CD4-positive, alpha-beta T cell (primary cell): Measurements from ENCODE around the gene ESRRB. TPM values are rescaled to one million over a fixed set of nuclear protein-coding genes. Genes with fewer than 3 reads are reported as not detected.

Experiments used
- ATAC-seq: fragments of 200-7000 bp; cut with Tn5 transposase; one replicate; pipeline ENCODE4 v1.10.0; 2022; ENCODE audit warnings: mild to moderate bottlenecking; ENCODE audit not compliant: poor library complexity
- CTCF ChIA-PET: fragments of 350-600 bp; sonication (Branson Sonifier 250); formaldehyde crosslinking; loops from one replicate; lab custom pipeline; 2021; ENCODE audit warnings: antibody characterized with exemption, inconsistent platforms; lab: Charles Lee
- POLR2A ChIA-PET: fragments of 350-600 bp; sonication (Branson Sonifier 250); formaldehyde crosslinking; loops from one replicate; lab custom pipeline; 2021; ENCODE audit warnings: antibody characterized with exemption, inconsistent platforms; lab: Charles Lee
- DNase-seq, 14 experiments: peaks; one replicate each; pipeline ENCODE4 v3.0.0-alpha.2; 2013 to 2020; ENCODE audit warnings: mixed read lengths in 2 of 14
- H3K27ac ChIP-seq, 2 donors: one replicate each; pipeline versions ENCODE4 v1.5.1 to v1.7.0; 2013; ENCODE audit warnings: low read length in 2 of 2, low read depth in 1 of 2, mild to moderate bottlenecking in 1 of 2
- H3K27me3 ChIP-seq, 2 experiments: 1 replicate in 1 of 2; 2 replicates in 1 of 2; pipeline versions ENCODE4 v1.6.1 to v1.7.0; 2013; ENCODE audit warnings: low read length in 2 of 2, control low read depth in 1 of 2, mild to moderate bottlenecking in 1 of 2, moderate library complexity in 1 of 2; ENCODE audit not compliant: insufficient read depth in 2 of 2, control insufficient read depth in 1 of 2
- H3K36me3 ChIP-seq: one replicate; pipeline ENCODE4 v1.6.1; 2013; ENCODE audit warnings: low read length, control low read depth; ENCODE audit not compliant: insufficient read depth
- H3K4me1 ChIP-seq: one replicate; pipeline ENCODE4 v1.6.1; 2013; ENCODE audit warnings: low read length, control low read depth; ENCODE audit not compliant: insufficient read depth
- H3K4me3 ChIP-seq: one replicate; pipeline ENCODE4 v1.5.1; 2013; ENCODE audit warnings: mild to moderate bottlenecking, low read length, moderate library complexity
- H3K9me3 ChIP-seq, 2 experiments: 1 replicate in 1 of 2; 2 replicates in 1 of 2; pipeline versions ENCODE4 v1.6.1 to v1.7.0; 2013; ENCODE audit warnings: low read length in 2 of 2, mild to moderate bottlenecking in 2 of 2, control low read depth in 1 of 2, moderate library complexity in 1 of 2; ENCODE audit not compliant: control insufficient read depth in 1 of 2, insufficient read depth in 1 of 2
- H3K27ac Mint-ChIP-seq: one replicate; pipeline ENCODE4 v1.8.0; 2020; ENCODE audit warnings: mixed read lengths
- H3K27me3 Mint-ChIP-seq: one replicate; pipeline ENCODE4 v1.8.0; 2021; ENCODE audit warnings: mixed read lengths
- H3K36me3 Mint-ChIP-seq: one replicate; pipeline ENCODE4 v1.8.0; 2021; ENCODE audit warnings: low read depth, mixed read lengths
- H3K4me1 Mint-ChIP-seq: one replicate; pipeline ENCODE4 v1.8.0; 2021; ENCODE audit warnings: low read depth, mixed read lengths
- H3K4me3 Mint-ChIP-seq: one replicate; pipeline ENCODE4 v1.8.0; 2020; ENCODE audit warnings: mild to moderate bottlenecking, mixed read lengths
- H3K9me3 Mint-ChIP-seq: one replicate; pipeline ENCODE4 v1.8.0; 2020; ENCODE audit warnings: mixed read lengths
- intact Hi-C, 2 experiments: fragments of 100-400 bp; cut with DNase I in 1 of 2; cut with micrococcal nuclease in 1 of 2; formaldehyde crosslinking; loops; one replicate each; pipeline versions ENCODE4 v1.15.1 to v1.9.0; 2023 to 2025; cut with DNase I, micrococcal nuclease
- total RNA-seq, 174 experiments: library from RNA in 2 of 174; stranded (reverse) in 2 of 174; gene quantifications; one replicate each; pipeline ENCODE4 v1.2.3 and lab custom pipeline; 2021 to 2026
- TF ChIP-seq, protein P1 (sequence below): fragments of 200-600 bp; IDR thresholded peaks from one replicate; pipeline ENCODE4 v1.8.0; 2022; ENCODE audit warnings: antibody characterized with exemption, mild to moderate bottlenecking

The ESRRB gene
- total RNA-seq, 2 experiments from 2014 or later, result 0.17 to 0.27 TPM

DNA sequence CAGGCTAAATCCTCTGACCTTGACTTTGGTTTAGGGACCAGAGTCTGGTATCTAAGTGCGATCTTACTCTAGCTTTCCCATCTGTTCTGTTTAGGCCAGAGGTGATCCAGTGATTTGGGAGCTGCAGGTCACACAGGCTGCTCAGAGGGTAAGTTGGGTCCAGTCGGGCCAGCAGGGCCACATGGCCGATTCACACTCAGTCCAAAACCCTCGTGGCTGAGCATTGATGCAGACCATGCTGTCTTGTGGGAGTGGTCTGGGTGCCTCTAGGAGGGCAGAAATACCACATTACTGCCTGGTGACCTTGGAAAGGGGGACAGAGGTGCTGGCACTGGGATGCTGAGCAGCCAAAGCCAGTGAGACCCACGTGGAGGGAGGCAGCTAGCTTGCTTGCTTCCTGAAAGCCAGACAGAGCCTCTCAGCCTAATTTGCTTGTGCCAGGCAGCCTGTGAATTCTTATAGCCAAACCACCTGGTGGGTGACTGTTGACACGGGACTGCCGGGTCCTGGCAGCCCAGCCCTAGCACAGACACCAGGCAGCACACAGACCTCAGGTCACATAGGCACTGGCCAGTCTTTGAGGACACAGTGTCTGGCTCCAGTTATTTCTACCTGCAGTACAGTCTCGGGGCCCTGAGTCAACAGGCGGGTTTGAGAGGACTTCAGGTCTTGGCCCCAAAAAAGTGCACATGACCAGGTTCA, 31.7 kb downstream of the ESRRB start:
- intact Hi-C loops, result no loop called here

DNA sequence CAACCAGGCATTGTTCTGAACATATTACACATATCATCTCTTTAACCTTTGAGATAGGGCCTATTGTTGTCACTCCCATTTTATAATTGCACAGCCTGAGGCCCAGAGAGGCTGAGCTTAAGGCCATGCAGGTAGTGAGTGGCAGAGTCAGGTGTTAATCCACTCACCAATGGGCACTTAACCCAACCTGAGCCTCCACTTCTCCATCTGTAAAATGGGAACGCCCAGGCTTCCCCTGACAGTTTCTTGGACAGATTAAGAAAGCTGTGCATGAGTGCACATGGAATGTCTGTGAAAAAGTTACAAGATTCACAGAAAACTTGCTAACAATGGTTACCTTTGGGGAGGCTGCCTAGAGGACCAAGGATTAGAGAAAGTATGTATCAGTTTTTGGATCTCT, 32.9 kb downstream of the ESRRB start:
- Mint-ChIP-seq H3K27ac (no peak overlapping the region), H3K36me3 (no peaks in the 10 kb centered on the region), H3K9me3 (no peaks in the 10 kb centered on the region), H3K27me3 (peaks cover 51% of the 10 kb centered on the region), H3K4me1 (no peaks in the 10 kb centered on the region), H3K4me3 (no peak overlapping the region)
- DNase-seq, result no peak
- ChIA-PET POLR2A (no interaction called here), CTCF (no interaction called here)
- H3K4me3 ChIP-seq, result no peak overlapping the region
- H3K27me3 ChIP-seq, result peaks cover 10 to 13% of the 10 kb centered on the region in 2 experiments
- no peak overlapping the region for H3K27ac ChIP-seq
- TF ChIP-seq, protein P1, sequence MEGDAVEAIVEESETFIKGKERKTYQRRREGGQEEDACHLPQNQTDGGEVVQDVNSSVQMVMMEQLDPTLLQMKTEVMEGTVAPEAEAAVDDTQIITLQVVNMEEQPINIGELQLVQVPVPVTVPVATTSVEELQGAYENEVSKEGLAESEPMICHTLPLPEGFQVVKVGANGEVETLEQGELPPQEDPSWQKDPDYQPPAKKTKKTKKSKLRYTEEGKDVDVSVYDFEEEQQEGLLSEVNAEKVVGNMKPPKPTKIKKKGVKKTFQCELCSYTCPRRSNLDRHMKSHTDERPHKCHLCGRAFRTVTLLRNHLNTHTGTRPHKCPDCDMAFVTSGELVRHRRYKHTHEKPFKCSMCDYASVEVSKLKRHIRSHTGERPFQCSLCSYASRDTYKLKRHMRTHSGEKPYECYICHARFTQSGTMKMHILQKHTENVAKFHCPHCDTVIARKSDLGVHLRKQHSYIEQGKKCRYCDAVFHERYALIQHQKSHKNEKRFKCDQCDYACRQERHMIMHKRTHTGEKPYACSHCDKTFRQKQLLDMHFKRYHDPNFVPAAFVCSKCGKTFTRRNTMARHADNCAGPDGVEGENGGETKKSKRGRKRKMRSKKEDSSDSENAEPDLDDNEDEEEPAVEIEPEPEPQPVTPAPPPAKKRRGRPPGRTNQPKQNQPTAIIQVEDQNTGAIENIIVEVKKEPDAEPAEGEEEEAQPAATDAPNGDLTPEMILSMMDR, result no peak
- H3K4me1 ChIP-seq, result no peaks in the 10 kb centered on the region
- no peak for ATAC-seq
- intact Hi-C loops, result no loop called here
- H3K9me3 ChIP-seq, result no peaks in the 10 kb centered on the region
- no peaks in the 10 kb centered on the region for H3K36me3 ChIP-seq

More for the DNA sequence above, 31.7 kb downstream of the ESRRB start:
- no peak overlapping the region for H3K27ac Mint-ChIP-seq
- Histone ChIP-seq H3K9me3 (no peaks in the 10 kb centered on the region), H3K4me3 (no peak overlapping the region), H3K36me3 (no peaks in the 10 kb centered on the region), H3K27ac (no peak overlapping the region), H3K4me1 (no peaks in the 10 kb centered on the region), H3K27me3 (peaks cover 5 to 7% of the 10 kb centered on the region in 2 experiments)
- H3K4me1 Mint-ChIP-seq, result no peaks in the 10 kb centered on the region
- TF ChIP-seq, protein P1, result no peak
- H3K36me3 Mint-ChIP-seq, result no peaks in the 10 kb centered on the region
- ChIA-PET POLR2A (no interaction called here), CTCF (no interaction called here)
- H3K27me3 Mint-ChIP-seq, result peaks cover 50% of the 10 kb centered on the region
- ATAC-seq, result no peak
- H3K9me3 Mint-ChIP-seq, result no peaks in the 10 kb centered on the region
- no peak for DNase-seq
- no peak overlapping the region for H3K4me3 Mint-ChIP-seq

DNA sequence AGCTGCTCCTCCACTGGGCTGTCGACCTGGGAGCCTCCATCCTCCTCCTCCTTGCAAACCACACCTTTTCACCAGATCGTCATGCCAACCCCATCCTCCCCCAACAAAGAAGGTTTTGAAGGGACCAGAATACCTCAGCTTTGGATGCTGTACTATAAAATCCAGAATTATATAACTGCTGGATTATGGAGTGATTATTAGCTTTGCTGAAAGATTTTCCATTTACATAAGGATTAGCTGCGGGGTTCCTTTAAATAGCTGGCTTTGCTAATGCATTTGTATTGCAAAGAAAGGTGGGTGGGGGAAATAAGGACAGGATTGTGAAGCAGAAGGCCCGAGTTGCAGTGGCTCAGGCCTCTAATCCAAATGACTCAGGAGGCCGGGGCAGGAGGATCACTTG, 36.6 kb downstream of the ESRRB start:
- H3K27ac ChIP-seq, result no peak overlapping the region
- ATAC-seq (no peak), DNase-seq (no peak)
- Mint-ChIP-seq H3K9me3 (no peaks in the 10 kb centered on the region), H3K27ac (no peak overlapping the region), H3K4me3 (no peak overlapping the region), H3K27me3 (peaks cover 59% of the 10 kb centered on the region), H3K36me3 (no peaks in the 10 kb centered on the region), H3K4me1 (peaks cover 4% of the 10 kb centered on the region)
- no peaks in the 10 kb centered on the region for H3K9me3 ChIP-seq
- TF ChIP-seq, protein P1, result no peak
- H3K4me1 ChIP-seq, result no peaks in the 10 kb centered on the region
- no peak overlapping the region for H3K4me3 ChIP-seq
- intact Hi-C loops, result no loop called here
- no peaks in the 10 kb centered on the region for H3K36me3 ChIP-seq
- peaks cover 8 to 24% of the 10 kb centered on the region in 2 experiments for H3K27me3 ChIP-seq
- CTCF ChIA-PET, result no interaction called here
- POLR2A ChIA-PET, result no interaction called here
